ENCODE results near the gene RNF212B. TPM values are rescaled to one million over a fixed set of nuclear protein-coding genes. Genes with fewer than 3 reads are reported as not detected.
"Not testable (repeated sequence)": the region's sequence is repeated elsewhere in the genome, so short reads cannot be mapped to it uniquely, and the experiment has no call there.

RNF212B gene
- total RNA-seq, 4 donors from 2014 or later: not detected

DNA sequence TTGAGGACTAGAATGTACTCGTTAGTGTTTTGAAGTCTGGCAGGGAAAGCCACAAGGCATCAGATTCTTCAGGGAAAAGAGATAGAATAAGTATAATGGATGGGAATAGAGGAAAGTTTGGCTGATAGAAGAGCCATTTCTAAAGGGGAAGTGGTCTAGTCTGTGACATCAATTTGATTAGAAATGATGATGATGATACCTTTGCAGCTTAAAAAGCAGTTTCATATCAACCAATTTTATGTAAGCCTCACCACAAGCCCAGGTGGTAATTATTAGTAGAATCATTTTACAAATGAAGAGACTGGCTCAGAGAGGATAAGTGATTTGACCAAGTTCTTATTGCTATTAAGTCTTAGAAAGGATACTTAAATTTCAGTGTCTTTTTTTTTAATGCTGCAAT is 2.9 kb downstream of the RNF212B start:
- 66% methylated on average over 1 of the region's 1 CpG for WGBS
- TF ChIP-seq, protein P1, sequence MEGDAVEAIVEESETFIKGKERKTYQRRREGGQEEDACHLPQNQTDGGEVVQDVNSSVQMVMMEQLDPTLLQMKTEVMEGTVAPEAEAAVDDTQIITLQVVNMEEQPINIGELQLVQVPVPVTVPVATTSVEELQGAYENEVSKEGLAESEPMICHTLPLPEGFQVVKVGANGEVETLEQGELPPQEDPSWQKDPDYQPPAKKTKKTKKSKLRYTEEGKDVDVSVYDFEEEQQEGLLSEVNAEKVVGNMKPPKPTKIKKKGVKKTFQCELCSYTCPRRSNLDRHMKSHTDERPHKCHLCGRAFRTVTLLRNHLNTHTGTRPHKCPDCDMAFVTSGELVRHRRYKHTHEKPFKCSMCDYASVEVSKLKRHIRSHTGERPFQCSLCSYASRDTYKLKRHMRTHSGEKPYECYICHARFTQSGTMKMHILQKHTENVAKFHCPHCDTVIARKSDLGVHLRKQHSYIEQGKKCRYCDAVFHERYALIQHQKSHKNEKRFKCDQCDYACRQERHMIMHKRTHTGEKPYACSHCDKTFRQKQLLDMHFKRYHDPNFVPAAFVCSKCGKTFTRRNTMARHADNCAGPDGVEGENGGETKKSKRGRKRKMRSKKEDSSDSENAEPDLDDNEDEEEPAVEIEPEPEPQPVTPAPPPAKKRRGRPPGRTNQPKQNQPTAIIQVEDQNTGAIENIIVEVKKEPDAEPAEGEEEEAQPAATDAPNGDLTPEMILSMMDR (IDR thresholded peaks at IDR 0.05): no peak
- TF ChIP-seq EP300 (IDR thresholded peaks at IDR 0.05): no peak
- TF ChIP-seq POLR2A (IDR thresholded peaks at IDR 0.05): no peak
- no peak for TF ChIP-seq POLR2AphosphoS5 (IDR thresholded peaks at IDR 0.05)
- no peaks in the 10 kb centered on the region for H3K9me3 ChIP-seq
- H3K4me3 ChIP-seq: no peak overlapping the region
- H3K4me1 ChIP-seq: peaks cover 10% of the 10 kb centered on the region
- no peak for DNase-seq (ENCODE audit: low spot score in 2 of 2)
- H3K27ac ChIP-seq: no peak overlapping the region
- H3K27me3 ChIP-seq: no peaks in the 10 kb centered on the region
- H3K36me3 ChIP-seq: no peaks in the 10 kb centered on the region

DNA sequence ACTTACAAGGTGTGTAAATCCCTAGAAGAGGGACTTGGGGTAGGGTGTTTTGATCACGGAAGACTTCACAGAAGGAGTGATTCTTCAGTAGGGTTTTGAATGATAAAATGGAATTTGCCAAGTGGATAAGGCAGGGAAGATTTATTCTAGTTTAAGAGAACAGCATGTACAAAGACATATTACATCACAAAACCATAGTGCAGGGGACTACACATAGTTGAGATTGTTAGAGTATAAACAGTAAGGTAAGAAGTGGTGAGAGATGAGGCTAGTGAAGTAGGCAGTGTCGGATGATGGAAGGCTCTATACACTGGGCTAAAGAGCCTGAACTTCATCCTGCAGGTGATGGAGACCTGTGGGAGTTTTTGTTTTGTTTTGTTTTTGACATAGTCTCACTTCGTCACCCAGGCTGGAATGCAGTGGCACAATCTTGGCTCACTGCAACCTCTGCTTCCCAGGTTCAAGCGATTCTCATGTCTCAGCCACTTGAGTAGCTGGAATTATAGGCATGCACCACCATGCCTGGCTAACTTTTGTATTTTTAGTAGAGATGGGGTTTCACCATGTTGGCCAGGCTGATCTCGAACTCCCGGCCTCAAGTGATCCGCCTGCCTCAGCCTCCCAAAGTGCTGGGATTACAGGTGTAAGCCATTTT is 3.5 kb downstream of the RNF212B start:
- not testable (repeated sequence) for H3K27me3 ChIP-seq; H3K9me3 ChIP-seq; H3K4me3 ChIP-seq; DNase-seq (ENCODE audit: low spot score in 2 of 2); H3K4me1 ChIP-seq; H3K27ac ChIP-seq; H3K36me3 ChIP-seq
- WGBS: 95% methylated on average over 7 of the region's 7 CpGs

DNA sequence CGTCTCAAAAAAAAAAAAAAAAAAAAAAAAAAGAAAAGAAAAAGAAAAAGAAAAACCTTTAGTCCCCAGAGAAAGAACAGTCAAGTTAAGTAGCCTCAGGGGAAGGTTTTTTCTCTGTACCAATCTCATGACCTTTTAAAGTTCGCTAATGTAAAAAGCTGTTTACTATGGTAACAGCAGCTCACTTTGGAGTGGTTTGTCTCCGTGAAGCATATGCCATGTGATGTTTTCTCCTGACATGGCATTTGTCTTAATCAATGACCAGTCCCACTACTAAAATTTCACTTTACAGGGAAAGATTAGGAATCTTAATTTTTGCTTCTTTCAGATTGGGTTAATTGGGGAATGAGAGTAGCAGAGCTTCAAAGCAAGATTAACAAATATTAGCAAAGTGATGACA is 4.3 kb downstream of the RNF212B start:
- no peaks in the 10 kb centered on the region for H3K9me3 ChIP-seq
- H3K4me1 ChIP-seq: peaks cover 10% of the 10 kb centered on the region
- DNase-seq (ENCODE audit: low spot score in 2 of 2): no peak
- 62% methylated on average over 3 of the region's 3 CpGs for WGBS
- H3K27me3 ChIP-seq: no peaks in the 10 kb centered on the region
- no peak overlapping the region for H3K27ac ChIP-seq
- TF ChIP-seq, protein P1 (IDR thresholded peaks at IDR 0.05): no peak
- TF ChIP-seq EP300 (IDR thresholded peaks at IDR 0.05) (no peak), POLR2AphosphoS5 (IDR thresholded peaks at IDR 0.05) (no peak), POLR2A (IDR thresholded peaks at IDR 0.05) (no peak)
- H3K4me3 ChIP-seq: no peak overlapping the region
- no peaks in the 10 kb centered on the region for H3K36me3 ChIP-seq

GRCh38 chr14:23243066-23243465 is 5.3 kb downstream of the RNF212B start:
- no peak for TF ChIP-seq POLR2AphosphoS5 (IDR thresholded peaks at IDR 0.05)
- TF ChIP-seq POLR2A (IDR thresholded peaks at IDR 0.05): no peak
- TF ChIP-seq, protein P1 (IDR thresholded peaks at IDR 0.05): no peak
- TF ChIP-seq EP300 (IDR thresholded peaks at IDR 0.05): no peak
- H3K27me3 ChIP-seq: no peaks in the 10 kb centered on the region
- H3K9me3 ChIP-seq: no peaks in the 10 kb centered on the region
- H3K4me3 ChIP-seq: no peak overlapping the region
- no peaks in the 10 kb centered on the region for H3K36me3 ChIP-seq
- peaks cover 3% of the 10 kb centered on the region for H3K4me1 ChIP-seq
- WGBS: 95% methylated on average over 2 of the region's 2 CpGs
- H3K27ac ChIP-seq: no peak overlapping the region
- no peak for DNase-seq (ENCODE audit: low spot score in 2 of 2)

DNA sequence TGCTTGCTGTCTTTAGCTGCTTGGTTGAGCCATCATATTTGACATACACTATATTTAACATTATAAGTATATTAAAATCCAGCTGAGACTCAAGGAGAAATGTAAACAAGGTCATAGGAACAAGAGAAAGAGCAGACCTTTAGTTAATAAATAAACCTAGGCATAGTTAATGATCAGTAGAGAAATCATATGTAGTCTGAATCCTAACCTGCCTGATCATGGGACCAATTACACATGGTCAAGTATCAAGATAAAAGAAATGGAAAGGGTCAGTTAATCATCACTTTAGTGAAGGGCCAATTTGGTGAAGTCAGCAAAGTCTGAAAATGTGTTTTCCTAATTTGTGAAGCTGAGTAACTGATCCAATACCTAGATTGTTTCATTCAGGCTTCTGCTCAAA is 7.5 kb downstream of the RNF212B start:
- TF ChIP-seq EP300 (IDR thresholded peaks at IDR 0.05) (no peak), POLR2AphosphoS5 (IDR thresholded peaks at IDR 0.05) (no peak), POLR2A (IDR thresholded peaks at IDR 0.05) (no peak)
- H3K27me3 ChIP-seq: no peaks in the 10 kb centered on the region
- no peaks in the 10 kb centered on the region for H3K36me3 ChIP-seq
- DNase-seq (ENCODE audit: low spot score in 2 of 2): no peak
- H3K9me3 ChIP-seq: no peaks in the 10 kb centered on the region
- no peak overlapping the region for H3K27ac ChIP-seq
- H3K4me1 ChIP-seq: no peaks in the 10 kb centered on the region
- H3K4me3 ChIP-seq: no peak overlapping the region

DNA sequence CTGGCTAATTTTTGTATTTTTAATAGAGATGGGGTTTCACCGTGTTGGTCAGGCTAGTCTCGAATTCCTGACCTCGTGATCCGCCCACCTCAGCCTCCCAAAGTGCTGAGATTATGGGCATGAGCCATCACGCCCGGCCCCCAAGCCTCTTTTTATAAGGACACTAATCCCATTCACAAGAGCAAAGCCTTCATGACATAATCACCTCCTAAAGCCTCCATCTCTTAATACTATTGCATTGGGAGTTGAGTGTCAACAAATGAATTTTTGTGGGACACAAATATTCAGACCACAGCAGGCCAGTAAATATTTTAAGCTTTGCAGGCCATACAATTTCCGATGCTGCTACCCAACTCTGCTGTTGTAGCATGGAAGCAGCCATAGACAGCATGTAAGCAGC is 10.9 kb downstream of the RNF212B start:
- 91% methylated on average over 7 of the region's 7 CpGs for WGBS

More for the DNA sequence above, 10.9 kb downstream of the RNF212B start:
- TF ChIP-seq EP300 (IDR thresholded peaks at IDR 0.05) (no peak), POLR2A (IDR thresholded peaks at IDR 0.05) (no peak), POLR2AphosphoS5 (IDR thresholded peaks at IDR 0.05) (no peak)
- TF ChIP-seq, protein P1 (IDR thresholded peaks at IDR 0.05): no peak
- H3K4me1 ChIP-seq: no peaks in the 10 kb centered on the region
- H3K9me3 ChIP-seq: no peaks in the 10 kb centered on the region
- H3K27me3 ChIP-seq: no peaks in the 10 kb centered on the region
- H3K4me3 ChIP-seq: no peak overlapping the region
- no peak overlapping the region for H3K27ac ChIP-seq
- no peaks in the 10 kb centered on the region for H3K36me3 ChIP-seq
- DNase-seq (ENCODE audit: low spot score in 2 of 2): no peak
